Natural killer cell (primary cell): ENCODE measurements around the gene CDH2. TPM values are rescaled to one million over a fixed set of nuclear protein-coding genes. Genes with fewer than 3 reads are reported as not detected.

ENCODE experiments used
- ATAC-seq, 3 donors: fragments of 150-1000 bp in 2 of 3; fragments of 200-7000 bp in 1 of 3; cut with Tn5 transposase; 1 replicate in 1 of 3; 2 replicates in 2 of 3; pipeline ENCODE4 v1.10.0; 2021; ENCODE audit warnings: mild to moderate bottlenecking in 2 of 3, moderate library complexity in 2 of 3
- DNase-seq, 2 donors: peaks; one replicate each; pipeline versions ENCODE4 v3.0.0 to v3.0.0-alpha.2; 2013 to 2021; ENCODE audit warnings: mixed read lengths in 1 of 2
- H3K27ac ChIP-seq: one replicate; pipeline ENCODE4 v1.5.1; 2013; ENCODE audit warnings: mild to moderate bottlenecking, low read length
- H3K27me3 ChIP-seq: one replicate; pipeline ENCODE4 v1.6.1; 2013; ENCODE audit warnings: low read length; ENCODE audit not compliant: control insufficient read depth, insufficient read depth
- H3K36me3 ChIP-seq: one replicate; pipeline ENCODE4 v1.6.1; 2013; ENCODE audit warnings: low read length; ENCODE audit not compliant: control insufficient read depth, insufficient read depth
- H3K4me1 ChIP-seq: one replicate; pipeline ENCODE4 v1.6.1; 2013; ENCODE audit warnings: low read length; ENCODE audit not compliant: control insufficient read depth, insufficient read depth
- H3K4me3 ChIP-seq: one replicate; pipeline ENCODE4 v1.5.1; 2013; ENCODE audit warnings: low read length
- H3K9me3 ChIP-seq: one replicate; pipeline ENCODE4 v1.6.1; 2013; ENCODE audit warnings: low read length; ENCODE audit not compliant: control insufficient read depth, insufficient read depth
- H3K27ac Mint-ChIP-seq, 2 donors: one replicate each; pipeline ENCODE4 v1.8.0; 2022; ENCODE audit warnings: mild to moderate bottlenecking in 2 of 2, mixed read lengths in 2 of 2, moderate library complexity in 1 of 2
- H3K27me3 Mint-ChIP-seq, 2 donors: one replicate each; pipeline ENCODE4 v1.8.0; 2022; ENCODE audit warnings: low read depth in 2 of 2, mixed read lengths in 2 of 2
- H3K36me3 Mint-ChIP-seq: one replicate; pipeline ENCODE4 v1.8.0; 2022; ENCODE audit warnings: mixed read lengths
- H3K4me1 Mint-ChIP-seq, 2 donors: one replicate each; pipeline ENCODE4 v1.8.0; 2022; ENCODE audit warnings: mixed read lengths in 2 of 2
- H3K4me3 Mint-ChIP-seq: one replicate; pipeline ENCODE4 v1.8.0; 2022; ENCODE audit warnings: mild to moderate bottlenecking, moderate library complexity, mixed read lengths
- H3K9me3 Mint-ChIP-seq, 2 donors: one replicate each; pipeline ENCODE4 v1.8.0; 2022; ENCODE audit warnings: mixed read lengths in 2 of 2
- WGBS: methylation state at CpG from one replicate; pipeline ENCODE4 v1.1.7; 2013; ENCODE audit warnings: missing lambda C conversion rate; ENCODE audit not compliant: insufficient coverage; 5-methylcytosine and 5-hydroxymethylcytosine counted together
- intact Hi-C: fragments of 100-400 bp; cut with micrococcal nuclease; formaldehyde crosslinking; loops from one replicate; pipeline ENCODE4 v1.14.2; 2022
- total RNA-seq, 4 donors: library from RNA; stranded (reverse); fragments of 120-200 nt in 1 of 4; gene quantifications; one replicate each; pipeline versions ENCODE4 v1.2.3 to v1.2.4, GENCODE V29; 2013 to 2022
- TF ChIP-seq, protein P1 (sequence below): fragments of 200-600 bp; IDR thresholded peaks from one replicate; pipeline ENCODE4 v1.8.0; 2022; ENCODE audit warnings: antibody characterized with exemption

CDH2 gene
- total RNA-seq, 3 donors from 2014 or later (not counting 1 experiment from before 2014, with no cell fraction given) = 0.09 to 0.35 (median 0.26) TPM

DNA sequence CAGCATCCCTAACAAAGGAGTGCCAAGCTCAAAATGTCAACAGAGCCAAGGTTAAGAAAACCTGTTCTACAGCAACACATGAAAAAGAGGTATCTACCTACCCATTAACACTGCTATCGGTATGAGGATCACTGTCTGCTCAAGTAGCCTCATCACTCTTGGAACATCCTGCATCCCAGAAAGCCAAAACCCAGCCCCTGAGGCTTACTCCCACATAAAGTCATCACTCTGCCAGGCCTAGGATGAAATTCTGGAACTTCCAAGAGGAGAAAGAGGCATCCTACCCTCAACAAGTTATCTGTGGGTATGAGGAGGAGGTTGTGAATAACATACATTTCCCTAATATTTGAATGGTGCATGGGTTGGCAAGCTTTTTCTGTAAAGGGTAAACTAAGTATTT, 25.5 kb downstream of the CDH2 start:
- no peaks in the 10 kb centered on the region for H3K36me3 ChIP-seq
- no peak overlapping the region for H3K4me3 Mint-ChIP-seq
- WGBS = 93% methylated on average over 1 of the region's 1 CpG
- H3K27ac Mint-ChIP-seq = no peak overlapping the region
- H3K27me3 Mint-ChIP-seq = no peaks in the 10 kb centered on the region
- H3K4me1 Mint-ChIP-seq = no peaks in the 10 kb centered on the region
- no peak overlapping the region for H3K4me3 ChIP-seq
- H3K27ac ChIP-seq = no peak overlapping the region
- H3K4me1 ChIP-seq = no peaks in the 10 kb centered on the region
- DNase-seq (no peak), ATAC-seq (no peak)
- intact Hi-C loops = no loop called here
- no peaks in the 10 kb centered on the region for H3K9me3 ChIP-seq
- TF ChIP-seq, protein P1, sequence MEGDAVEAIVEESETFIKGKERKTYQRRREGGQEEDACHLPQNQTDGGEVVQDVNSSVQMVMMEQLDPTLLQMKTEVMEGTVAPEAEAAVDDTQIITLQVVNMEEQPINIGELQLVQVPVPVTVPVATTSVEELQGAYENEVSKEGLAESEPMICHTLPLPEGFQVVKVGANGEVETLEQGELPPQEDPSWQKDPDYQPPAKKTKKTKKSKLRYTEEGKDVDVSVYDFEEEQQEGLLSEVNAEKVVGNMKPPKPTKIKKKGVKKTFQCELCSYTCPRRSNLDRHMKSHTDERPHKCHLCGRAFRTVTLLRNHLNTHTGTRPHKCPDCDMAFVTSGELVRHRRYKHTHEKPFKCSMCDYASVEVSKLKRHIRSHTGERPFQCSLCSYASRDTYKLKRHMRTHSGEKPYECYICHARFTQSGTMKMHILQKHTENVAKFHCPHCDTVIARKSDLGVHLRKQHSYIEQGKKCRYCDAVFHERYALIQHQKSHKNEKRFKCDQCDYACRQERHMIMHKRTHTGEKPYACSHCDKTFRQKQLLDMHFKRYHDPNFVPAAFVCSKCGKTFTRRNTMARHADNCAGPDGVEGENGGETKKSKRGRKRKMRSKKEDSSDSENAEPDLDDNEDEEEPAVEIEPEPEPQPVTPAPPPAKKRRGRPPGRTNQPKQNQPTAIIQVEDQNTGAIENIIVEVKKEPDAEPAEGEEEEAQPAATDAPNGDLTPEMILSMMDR = no peak
- H3K36me3 Mint-ChIP-seq = no peaks in the 10 kb centered on the region
- H3K27me3 ChIP-seq = no peaks in the 10 kb centered on the region
- peaks cover 5 to 7% of the 10 kb centered on the region in 2 donors for H3K9me3 Mint-ChIP-seq

DNA sequence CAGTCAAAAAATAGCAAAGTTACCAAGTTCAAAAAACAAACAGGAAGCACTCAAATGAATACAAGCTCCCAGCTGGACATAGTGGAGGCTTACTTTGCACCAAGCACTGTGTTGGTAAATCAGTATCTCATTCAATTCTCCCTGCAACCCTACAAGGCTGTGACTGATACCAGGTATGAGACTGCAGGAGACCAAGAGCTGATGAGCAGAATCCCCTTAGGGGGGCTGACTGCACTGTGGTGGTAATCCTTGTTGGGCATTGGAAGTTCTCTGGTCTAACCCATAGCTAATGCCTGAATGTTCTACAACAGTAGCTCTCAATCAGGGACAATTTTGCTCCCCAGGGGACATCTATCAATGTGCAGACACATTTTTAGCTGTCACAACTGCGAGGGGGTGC, 26.0 kb downstream of the CDH2 start:
- no peak for ATAC-seq
- Histone ChIP-seq H3K9me3 (no peaks in the 10 kb centered on the region), H3K27me3 (no peaks in the 10 kb centered on the region), H3K4me3 (no peak overlapping the region), H3K4me1 (no peaks in the 10 kb centered on the region), H3K27ac (no peak overlapping the region), H3K36me3 (no peaks in the 10 kb centered on the region)
- H3K9me3 Mint-ChIP-seq = peaks cover 5 to 7% of the 10 kb centered on the region in 2 donors
- H3K4me1 Mint-ChIP-seq = no peaks in the 10 kb centered on the region
- 52% methylated on average over 1 of the region's 1 CpG for WGBS
- H3K27me3 Mint-ChIP-seq = no peaks in the 10 kb centered on the region
- intact Hi-C loops = no loop called here
- H3K27ac Mint-ChIP-seq = no peak overlapping the region
- no peaks in the 10 kb centered on the region for H3K36me3 Mint-ChIP-seq
- no peak overlapping the region for H3K4me3 Mint-ChIP-seq
- no peak for DNase-seq
- TF ChIP-seq, protein P1 = no peak

DNA sequence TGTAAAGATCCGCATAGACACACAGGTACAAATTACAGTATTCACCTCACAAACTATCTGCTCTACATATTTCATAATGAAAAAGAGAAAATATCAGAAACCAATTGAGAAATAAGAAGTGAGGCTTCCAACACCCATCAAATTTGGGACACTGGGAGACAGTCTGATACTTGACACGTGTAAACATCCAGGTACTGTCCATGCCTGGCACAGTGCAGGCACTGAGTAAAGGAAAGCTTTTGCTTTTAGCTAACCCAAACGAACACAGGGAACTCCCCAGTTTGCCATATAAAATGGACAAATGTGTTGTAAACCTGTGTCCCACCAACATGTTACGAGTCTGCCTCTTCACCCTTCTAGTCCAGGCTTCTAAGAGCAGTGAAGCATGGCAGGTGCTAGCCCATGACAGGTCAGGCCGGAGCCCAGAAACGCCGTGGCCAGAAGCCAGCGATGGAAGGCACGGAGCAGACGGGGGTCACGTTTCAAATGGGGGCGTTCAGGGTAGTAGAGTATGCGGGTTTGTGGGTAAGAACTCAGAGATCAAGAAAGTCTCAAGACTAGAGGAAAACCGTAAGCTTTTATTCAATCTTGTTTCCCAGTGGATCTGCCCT, 27.0 kb downstream of the CDH2 start:
- H3K27me3 ChIP-seq = no peaks in the 10 kb centered on the region
- TF ChIP-seq, protein P1 = no peak
- Mint-ChIP-seq H3K9me3 (peaks cover 5 to 7% of the 10 kb centered on the region in 2 donors), H3K27ac (no peak overlapping the region), H3K4me3 (no peak overlapping the region), H3K27me3 (no peaks in the 10 kb centered on the region), H3K36me3 (no peaks in the 10 kb centered on the region), H3K4me1 (no peaks in the 10 kb centered on the region)
- no peak overlapping the region for H3K4me3 ChIP-seq
- H3K36me3 ChIP-seq = no peaks in the 10 kb centered on the region
- no peak for ATAC-seq
- WGBS = 91% methylated on average over 13 of the region's 14 CpGs
- no peaks in the 10 kb centered on the region for H3K9me3 ChIP-seq
- H3K27ac ChIP-seq = no peak overlapping the region
- no peaks in the 10 kb centered on the region for H3K4me1 ChIP-seq
- DNase-seq = no peak
- intact Hi-C loops = no loop called here

DNA sequence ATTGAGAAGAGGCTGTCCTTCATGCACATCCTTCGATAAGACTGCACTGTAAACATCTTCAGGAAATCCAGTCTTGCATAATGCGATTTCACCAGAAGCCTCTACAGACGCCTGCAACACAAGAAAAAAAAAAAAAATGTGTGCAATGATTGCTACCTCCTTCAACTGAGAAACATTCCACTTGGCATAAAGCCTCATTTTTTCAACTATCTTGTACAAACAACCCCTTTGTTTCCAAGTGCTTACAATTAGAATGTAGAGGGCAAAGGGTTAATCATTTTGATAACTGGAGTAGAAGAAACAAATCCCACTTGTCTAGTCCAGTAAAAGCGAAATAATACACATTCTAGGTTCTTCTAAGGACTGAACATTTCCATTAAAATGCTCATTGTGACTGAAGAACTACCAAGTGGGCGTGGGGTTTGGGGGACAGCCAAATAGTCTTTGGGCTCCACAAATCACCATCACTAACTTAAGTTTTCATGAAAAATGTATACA, 29.2 kb downstream of the CDH2 start:
- Mint-ChIP-seq H3K36me3 (no peaks in the 10 kb centered on the region), H3K4me3 (no peak overlapping the region), H3K4me1 (no peaks in the 10 kb centered on the region), H3K9me3 (peaks cover 0 to 3% of the 10 kb centered on the region in 2 donors), H3K27ac (no peak overlapping the region), H3K27me3 (no peaks in the 10 kb centered on the region)
- ATAC-seq (no peak), DNase-seq (no peak)
- Histone ChIP-seq H3K4me1 (no peaks in the 10 kb centered on the region), H3K27me3 (no peaks in the 10 kb centered on the region), H3K4me3 (no peak overlapping the region), H3K27ac (no peak overlapping the region), H3K36me3 (no peaks in the 10 kb centered on the region), H3K9me3 (no peaks in the 10 kb centered on the region)
- TF ChIP-seq, protein P1 = no peak
- intact Hi-C loops = no loop called here
- WGBS = 62% methylated on average over 5 of the region's 5 CpGs
